Hematopoietic multipotent progenitor cell treated with erythropoietin and hydrocortisone succinate and interleukin-3 and kit ligand, for 8 days (in vitro differentiated cells): ENCODE measurements around the gene CST9L.

ENCODE experiments used
- DNase-seq: peaks from one replicate; pipeline ENCODE4 v3.0.0-alpha.2; 2015

Gene CST9L

DNA sequence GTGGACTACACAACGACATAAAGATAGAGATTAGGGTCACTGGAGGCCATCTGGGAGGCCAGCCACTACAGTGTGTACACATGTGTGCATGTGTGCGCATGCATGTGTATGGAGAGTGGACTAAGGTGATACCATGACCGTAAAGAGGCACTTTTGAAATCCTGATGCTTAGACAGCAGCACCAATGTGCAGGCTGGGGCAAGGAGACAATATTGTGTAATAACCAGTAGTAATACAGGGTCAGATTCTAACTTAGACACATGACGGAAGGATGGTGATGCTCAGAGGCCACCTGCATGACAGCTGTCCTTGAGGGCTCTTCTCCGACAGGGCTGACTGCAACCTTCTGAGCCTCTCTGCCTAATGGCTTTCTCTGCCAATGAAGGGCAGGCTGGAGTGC lies 25.5 kb downstream of the CST9L start:
- DNase-seq, result no peak

DNA sequence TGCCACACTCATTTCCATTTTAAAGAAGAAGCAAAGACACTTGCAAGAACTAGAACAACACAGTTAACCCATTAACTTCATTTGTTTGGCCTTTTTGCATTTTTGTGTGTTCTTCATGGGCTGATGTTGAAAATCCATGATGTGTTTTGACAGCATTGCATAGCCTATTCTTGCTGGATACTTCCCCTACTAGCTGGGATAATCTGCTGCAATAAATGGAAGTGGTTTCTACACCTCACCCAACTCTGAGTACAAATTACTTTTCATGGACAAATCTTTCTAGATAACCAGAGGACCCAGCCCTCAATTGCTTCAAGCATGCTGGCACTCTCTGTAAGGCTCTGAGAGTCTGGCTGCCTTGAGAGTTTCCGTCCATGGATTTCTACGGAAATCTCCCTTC lies 26.5 kb downstream of the CST9L start:
- no peak for DNase-seq

DNA sequence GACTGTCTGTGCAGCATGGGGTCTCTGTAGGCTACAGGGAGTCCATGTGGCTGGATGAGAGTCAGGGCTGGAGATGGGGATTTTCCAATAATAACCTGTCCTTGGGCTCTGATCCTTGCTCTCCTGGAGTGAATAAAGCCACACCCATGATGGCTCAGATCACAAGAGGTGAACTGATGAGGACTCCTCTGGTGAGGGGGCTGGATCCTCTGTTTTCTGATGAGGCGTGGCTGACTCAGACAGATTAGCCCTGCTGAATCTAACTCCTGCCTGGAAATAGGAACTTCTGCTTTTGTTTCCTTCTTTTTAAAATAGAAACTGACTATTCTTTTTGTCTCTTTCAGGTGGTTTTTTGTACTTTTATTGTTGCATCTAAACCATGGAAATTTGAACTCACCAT lies 27.0 kb downstream of the CST9L start:
- no peak for DNase-seq

DNA sequence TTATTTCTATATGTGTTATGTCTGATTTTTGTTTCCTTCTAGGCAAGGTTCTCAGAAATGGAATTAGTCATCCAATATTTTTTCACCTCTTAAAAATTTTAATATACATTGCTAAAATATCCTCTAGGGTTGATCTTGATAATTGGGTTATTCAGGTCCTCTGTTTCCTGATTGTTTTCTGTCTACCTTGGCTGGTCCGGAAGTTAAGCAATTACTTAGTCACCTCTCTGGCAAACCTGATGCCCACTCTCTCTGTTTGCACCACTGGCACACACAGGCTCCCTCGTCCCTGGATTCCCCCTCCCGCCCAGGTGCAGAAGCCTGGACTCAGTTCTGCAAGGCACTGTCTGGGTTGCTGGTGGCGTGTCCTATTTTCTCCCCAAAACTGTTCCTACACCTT lies 27.7 kb downstream of the CST9L start:
- DNase-seq, result no peak

DNA sequence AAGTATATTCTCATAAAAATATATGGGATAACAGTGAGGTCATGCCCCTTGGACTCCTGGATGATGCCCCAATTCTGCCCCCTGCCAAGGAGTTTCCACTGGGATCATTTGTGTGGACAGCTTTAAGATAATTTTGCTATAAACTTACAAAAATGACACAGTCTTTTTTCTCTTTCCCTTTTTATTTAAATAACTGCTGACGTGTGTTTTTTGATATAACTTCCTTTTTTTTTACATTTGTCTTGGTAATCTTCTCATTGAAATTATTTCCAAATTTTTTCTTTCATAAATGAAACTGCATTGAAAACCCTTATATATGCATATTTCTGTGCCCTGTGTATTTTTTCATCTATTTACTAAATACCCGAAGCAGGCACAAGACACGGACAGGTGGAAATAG lies 31.3 kb downstream of the CST9L start:
- no peak for DNase-seq

DNA sequence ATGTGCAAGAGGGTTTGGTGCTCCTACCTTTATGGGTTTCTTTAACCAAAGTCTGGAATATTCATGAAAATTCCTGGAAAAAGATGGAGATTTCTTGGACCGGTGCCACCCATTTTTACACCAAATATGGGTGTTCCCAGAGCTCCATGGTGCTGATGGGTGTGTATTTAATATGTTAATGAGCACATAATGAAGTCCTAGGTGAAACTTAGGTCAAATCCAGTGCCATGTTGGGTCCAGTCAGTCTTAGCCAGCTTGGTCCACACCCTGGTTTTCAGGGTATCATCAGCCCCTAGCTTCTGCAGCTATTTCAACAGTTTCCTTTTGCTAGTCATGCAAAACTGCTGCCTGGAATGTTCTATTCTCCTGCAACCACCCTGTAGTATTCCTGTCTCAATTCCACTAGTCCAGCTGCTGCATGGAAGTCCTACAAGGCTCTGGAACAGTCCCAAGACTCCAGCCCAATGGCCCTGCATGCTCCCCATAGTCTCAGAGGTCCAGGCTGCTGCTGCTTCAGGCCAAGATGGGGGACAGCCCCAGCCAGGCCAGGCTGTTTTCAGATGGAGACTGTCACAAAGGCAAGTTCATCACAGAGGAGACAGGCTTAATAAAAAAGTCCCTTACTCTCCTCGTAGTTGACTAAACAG lies 31.8 kb downstream of the CST9L start:
- no peak for DNase-seq

DNA sequence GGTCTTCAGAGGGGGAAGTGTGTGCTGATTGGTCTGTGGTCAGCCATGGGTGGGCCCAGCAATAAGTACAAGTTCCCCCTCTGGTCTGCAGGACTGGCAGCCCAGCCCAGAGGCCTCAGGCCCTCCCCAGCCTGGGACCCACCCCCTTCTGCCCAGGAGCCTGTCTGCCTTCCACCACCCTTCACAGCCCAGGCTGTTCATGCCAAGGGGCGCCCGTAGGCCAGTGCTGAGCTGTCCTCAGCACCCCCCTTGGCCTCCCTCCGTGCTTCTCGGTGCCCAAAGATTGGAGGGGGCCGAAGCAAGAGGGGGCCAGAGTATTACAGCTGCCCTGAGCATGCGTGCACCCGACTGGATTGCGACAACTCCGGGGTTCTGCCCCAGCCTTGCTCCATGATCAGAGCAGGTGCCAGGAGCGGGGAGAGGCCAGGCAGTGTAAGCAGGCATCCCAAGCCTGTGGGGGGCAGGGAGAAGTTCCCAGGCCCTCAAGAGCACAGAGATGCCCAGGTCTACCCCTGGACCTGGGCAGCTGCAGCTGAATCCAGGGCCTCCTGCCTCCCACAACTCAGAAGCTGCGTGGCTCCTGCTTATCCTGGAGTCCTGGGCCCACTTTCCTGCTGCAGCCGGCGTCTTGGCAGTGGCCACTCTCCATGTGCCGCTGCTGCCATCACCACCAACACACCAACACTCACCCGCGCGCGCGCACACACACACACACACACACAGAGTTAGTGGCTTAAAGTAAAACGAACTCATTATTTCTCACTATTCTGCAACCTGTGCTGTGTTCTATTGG lies 33.3 kb downstream of the CST9L start:
- no peak for DNase-seq

DNA sequence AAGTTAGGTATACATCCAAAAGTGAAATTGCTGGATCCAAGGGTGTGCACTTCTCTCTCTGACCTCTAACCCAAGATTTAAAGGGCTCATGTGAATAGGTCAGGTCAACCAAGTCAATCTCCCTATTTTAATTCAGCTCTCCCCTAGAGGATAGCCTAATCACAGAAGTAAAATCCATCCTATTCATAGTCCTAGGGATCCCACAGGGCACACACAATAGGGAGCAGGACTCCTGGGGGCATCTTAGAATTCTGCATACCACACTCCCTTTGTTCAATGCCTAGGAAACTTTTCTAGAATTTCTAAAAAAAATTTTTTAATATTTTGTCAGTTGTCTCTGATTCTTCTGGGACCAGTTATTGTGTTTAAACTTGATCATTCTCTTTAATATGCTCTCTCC lies 35.1 kb downstream of the CST9L start:
- no peak for DNase-seq

DNA sequence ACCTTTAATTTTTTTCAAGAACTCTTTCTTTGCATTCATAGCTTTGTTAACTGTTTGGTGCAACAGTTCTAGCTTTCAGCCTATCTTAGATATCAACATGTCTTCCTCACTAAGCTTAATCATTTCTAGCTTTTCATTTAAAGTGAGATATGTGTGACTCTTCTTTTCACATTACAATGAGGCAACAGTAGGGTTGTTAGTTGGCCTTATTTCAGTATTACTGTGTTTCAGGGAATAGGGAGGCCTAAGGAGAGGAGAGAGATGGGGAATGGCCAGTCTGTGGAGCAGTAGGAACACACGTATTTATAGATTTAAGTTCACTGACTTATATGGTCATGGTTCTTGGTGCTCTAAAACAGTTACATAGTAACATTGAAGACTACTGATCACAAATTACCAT lies 35.8 kb downstream of the CST9L start:
- DNase-seq, result no peak

DNA sequence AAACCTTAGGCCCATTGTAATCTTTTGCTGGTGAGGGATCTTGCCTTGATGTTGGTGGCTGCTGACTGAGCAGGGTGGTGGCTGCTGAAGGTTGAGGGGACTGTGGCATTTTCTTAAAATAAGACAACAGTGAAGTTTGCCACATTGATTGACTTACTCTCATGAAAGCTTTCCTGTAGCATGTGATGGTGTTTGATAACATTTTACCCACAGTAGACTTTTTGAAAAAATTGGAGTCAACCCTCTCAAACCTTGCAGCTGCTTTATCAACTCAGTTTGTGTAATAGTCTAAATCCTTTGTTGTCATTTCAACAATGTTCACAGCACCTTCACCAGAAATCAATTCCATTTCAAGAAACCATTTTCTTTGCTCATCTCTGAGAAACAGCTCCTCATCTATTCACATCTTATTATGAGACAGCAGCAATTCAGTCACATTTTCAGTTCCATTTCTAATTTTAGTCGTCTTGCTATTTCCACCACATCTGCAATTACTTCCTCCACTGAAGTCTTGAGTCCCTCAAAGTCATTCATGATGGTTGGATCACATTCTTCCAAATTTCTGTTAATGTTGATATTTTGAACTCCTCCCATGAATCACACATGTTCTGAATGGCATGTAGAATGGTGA lies 37.2 kb downstream of the CST9L start:
- DNase-seq, result no peak

DNA sequence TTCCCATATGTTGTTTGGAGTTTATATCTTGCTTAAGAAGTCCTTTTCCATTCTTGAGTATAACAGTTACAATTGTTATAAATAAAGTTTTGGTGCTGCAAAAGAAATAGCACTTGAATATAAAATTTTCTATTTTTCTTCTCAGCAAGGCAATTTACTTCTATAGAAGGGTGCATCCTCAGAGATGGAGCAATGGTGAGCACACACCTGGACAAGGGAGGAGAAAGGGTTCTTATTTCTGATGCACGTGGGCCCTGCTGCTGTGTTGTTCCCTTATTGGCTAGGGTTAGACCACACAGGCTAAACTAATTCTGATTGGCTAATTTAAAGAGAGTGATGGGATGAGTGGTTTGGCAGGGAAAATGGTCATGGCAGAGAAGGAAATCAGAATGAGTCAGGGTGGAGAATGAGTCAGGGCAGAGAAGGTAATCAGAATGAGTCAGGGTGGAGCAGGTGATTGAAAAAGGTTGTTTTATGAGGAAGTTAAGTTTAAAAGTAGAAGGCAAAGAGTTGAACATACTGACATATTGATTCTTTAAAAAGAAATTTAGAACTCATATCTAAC lies 39.3 kb downstream of the CST9L start:
- no peak for DNase-seq

DNA sequence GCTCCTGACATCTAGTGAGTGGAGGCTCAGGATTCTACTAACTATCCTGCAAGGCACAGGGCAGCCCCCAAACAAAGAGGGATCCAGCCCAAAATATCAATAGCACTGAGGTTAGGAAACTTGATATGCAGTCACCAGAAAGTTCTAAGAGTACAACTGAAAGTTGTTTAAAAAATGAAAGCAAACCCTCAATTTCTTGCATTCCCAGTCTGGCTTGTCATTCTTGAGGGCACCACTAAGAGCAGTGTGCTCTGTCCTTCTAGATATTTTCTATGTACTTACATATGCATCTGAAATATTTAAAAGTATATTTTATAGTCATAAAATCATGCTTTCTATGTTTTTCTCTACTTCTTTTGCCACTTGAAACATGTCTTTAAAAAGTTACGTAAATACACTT lies 41.4 kb downstream of the CST9L start:
- DNase-seq, result no peak

DNA sequence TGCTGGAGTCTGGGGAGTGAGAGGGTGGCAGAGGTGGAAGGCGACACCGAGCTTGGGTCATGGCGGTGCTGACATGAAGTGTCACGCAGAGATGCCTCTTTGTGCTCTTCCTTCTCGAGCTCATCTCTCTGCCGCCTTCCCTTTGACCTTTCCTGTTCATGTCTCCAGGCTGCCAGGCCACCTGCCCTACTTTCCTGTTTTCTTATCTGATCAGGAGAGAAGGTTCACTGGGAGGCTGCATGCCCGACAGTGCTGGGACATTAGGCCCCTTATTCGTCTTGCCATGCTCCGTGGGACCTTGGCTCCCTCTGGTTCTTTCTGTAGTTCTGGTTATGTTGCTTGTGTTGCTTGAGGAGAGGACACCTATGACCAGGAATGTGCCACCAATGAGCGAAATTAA lies 44.1 kb downstream of the CST9L start:
- DNase-seq, result no peak

DNA sequence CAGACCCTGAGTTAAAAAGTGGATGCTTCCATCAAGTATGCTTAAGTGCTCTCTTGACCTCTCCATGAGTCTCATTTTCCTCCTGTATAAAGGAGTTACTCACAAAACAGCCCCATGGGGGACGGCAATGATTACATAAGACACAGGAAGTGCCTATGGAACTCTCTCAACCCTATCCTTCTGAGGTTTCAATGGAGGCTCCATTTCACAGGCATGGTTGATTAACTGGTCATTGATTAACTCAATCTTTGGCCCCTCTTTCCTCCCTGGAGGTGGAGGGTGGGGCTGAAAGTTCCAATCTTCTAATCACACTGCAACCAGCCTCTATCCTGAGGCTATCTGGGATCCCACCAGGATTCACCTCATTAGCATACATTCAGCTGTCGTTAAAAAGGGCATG lies 48.1 kb downstream of the CST9L start:
- no peak for DNase-seq

DNA sequence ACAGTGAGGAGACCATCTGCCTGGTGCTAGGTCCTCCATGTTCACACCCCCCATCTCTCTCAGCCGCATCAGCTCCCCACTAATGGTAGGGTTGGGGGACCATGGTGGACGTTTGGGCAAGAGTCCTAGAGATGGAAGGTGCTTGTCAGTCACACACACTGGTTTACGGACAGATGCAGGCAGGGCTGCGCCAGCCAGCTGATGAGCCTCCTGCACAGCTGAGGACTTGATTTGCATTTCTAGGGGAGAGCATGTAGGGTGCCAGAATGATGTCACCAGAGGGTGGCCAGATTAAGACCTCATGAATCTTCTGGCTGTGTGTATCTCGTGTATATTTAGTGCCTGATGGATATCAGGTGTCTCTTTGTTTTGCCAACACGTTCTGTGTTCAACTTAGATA lies 48.7 kb downstream of the CST9L start:
- no peak for DNase-seq

DNA sequence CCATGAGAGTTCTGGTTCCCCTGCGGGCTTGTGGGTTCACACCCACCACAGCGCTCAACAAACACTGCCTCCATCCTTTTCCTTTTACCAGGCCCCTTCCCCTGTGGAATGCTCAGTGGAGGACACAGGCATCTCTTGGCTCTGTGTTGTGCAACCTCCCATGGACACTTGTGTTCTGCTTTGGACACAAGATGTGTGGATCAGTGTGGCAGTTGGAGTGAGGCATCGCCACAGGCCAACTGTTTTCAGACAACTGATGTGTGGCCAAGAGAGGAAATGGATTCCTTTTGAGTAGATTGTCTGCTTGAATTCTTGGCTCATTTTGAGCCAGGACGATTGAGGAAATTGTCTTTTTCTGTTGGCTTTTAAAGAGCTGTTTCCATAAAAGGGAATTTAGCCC lies 50.6 kb downstream of the CST9L start:
- DNase-seq, result no peak

DNA sequence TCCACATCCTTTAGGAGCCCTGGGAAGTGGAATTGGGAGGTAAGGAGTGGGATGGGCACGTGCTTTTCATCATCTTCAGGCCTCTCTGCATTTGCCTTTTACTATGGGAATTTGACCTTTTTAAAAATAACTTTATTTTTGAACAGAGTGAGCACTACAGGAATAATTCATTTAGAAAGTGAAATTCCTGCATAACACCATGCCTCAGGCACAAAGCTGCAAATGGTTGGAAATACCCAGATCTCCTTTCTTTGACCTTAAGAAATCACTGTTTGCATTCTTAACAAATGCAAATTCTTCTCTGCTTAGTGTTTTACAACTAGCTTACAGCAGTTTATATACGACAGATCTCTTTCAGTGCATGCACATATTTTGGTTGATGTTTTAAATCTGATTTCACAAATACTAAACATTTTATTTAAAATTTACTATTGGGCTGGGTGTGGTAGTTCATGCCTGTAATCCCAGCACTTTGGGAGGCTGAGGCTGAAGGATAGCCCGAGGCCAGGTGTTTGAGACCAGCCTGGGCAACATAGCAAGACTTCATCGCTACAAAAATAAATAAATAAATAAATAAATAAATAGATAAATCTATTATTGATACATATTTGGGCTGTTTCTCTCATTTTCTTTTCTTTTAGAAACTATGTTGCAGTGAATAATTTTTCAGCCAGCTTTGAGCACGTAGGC lies 52.9 kb downstream of the CST9L start:
- DNase-seq, result no peak

DNA sequence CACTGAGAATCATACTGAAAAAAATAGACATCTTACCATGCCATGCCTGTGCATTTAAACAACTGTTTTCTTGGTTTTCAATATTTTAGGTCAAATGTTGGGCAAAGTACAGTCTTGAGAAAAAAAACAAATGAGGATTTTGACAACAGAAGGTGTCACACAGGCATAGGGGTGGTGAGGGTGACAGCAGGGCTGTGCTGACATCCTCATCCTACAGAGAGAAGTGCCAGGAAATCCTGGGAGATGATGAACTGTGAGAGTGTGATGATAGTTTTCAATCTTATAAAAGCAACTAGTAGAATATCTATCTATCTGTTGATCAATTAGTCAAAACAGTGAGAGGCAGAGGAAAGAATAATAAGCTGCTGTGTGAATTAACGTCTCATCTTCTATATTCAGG lies 53.4 kb downstream of the CST9L start:
- DNase-seq, result no peak
